HUES64 (cell line): Measurements from ENCODE around the gene ETV6.

Experiments
- H3K27ac ChIP-seq: 2 replicates; pipeline ENCODE4 v1.7.0; 2013; ENCODE audit warnings: low read depth, low read length, inconsistent platforms
- H3K27me3 ChIP-seq: 2 replicates; pipeline ENCODE4 v1.6.1; 2013; ENCODE audit warnings: mild to moderate bottlenecking, low read length; ENCODE audit not compliant: insufficient read depth
- H3K36me3 ChIP-seq: 2 replicates; pipeline ENCODE4 v1.6.1; 2013; ENCODE audit warnings: mild to moderate bottlenecking, low read length; ENCODE audit not compliant: insufficient read depth
- H3K4me1 ChIP-seq: 2 replicates; pipeline ENCODE4 v1.6.1; 2013; ENCODE audit warnings: mild to moderate bottlenecking, low read length, moderate library complexity; ENCODE audit not compliant: insufficient read depth
- H3K4me3 ChIP-seq: 2 replicates; pipeline ENCODE4 v1.5.1; 2013; ENCODE audit warnings: mild to moderate bottlenecking, low read length, moderate library complexity
- H3K9ac ChIP-seq: 2 replicates; pipeline ENCODE4 v1.6.1; 2013; ENCODE audit warnings: mild to moderate bottlenecking, low read depth, low read length
- H3K9me3 ChIP-seq: 2 replicates; pipeline ENCODE4 v1.6.1; 2013; ENCODE audit warnings: low read depth, low read length; ENCODE audit not compliant: insufficient read depth
- WGBS: fragments of 150-250, 120-280 bp; methylation state at CpG from one replicate; pipeline ENCODE4 v1.1.7; 2013; ENCODE audit warnings: missing lambda C conversion rate; 5-methylcytosine and 5-hydroxymethylcytosine counted together

ETV6 gene

GRCh38 chr12:11798006-11798708 lies 148.7 kb downstream of the ETV6 start:
- Histone ChIP-seq H3K36me3 (no peaks in the 10 kb centered on the region), H3K9ac (no peak overlapping the region), H3K27ac (no peak overlapping the region), H3K9me3 (no peaks in the 10 kb centered on the region), H3K4me1 (peaks cover 17% of the 10 kb centered on the region), H3K4me3 (no peak overlapping the region), H3K27me3 (no peaks in the 10 kb centered on the region)
- whole genome bisulfite sequencing, result 77% methylated on average over 6 of the region's 7 CpGs

GRCh38 chr12:11798856-11799501 lies 149.5 kb downstream of the ETV6 start:
- H3K4me3 ChIP-seq, result no peak overlapping the region
- no peaks in the 10 kb centered on the region for H3K9me3 ChIP-seq
- H3K9ac ChIP-seq, result no peak overlapping the region
- H3K36me3 ChIP-seq, result no peaks in the 10 kb centered on the region
- WGBS, result 94% methylated on average over 4 of the region's 4 CpGs
- H3K4me1 ChIP-seq, result peaks cover 17% of the 10 kb centered on the region
- no peaks in the 10 kb centered on the region for H3K27me3 ChIP-seq
- H3K27ac ChIP-seq, result no peak overlapping the region

GRCh38 chr12:11799502-11799873 lies 150.0 kb downstream of the ETV6 start:
- Histone ChIP-seq H3K9ac (no peak overlapping the region), H3K9me3 (no peaks in the 10 kb centered on the region), H3K27ac (no peak overlapping the region), H3K27me3 (no peaks in the 10 kb centered on the region), H3K4me1 (peaks cover 13% of the 10 kb centered on the region), H3K36me3 (no peaks in the 10 kb centered on the region), H3K4me3 (no peak overlapping the region)
- 96% methylated on average over 8 of the region's 8 CpGs for WGBS

GRCh38 chr12:11801643-11802042 lies 152.2 kb downstream of the ETV6 start:
- Histone ChIP-seq H3K4me1 (no peaks in the 10 kb centered on the region), H3K27me3 (no peaks in the 10 kb centered on the region), H3K4me3 (no peak overlapping the region), H3K27ac (no peak overlapping the region), H3K9me3 (no peaks in the 10 kb centered on the region), H3K9ac (no peak overlapping the region), H3K36me3 (no peaks in the 10 kb centered on the region)
- 93% methylated on average over 4 of the region's 5 CpGs for WGBS

- Histone ChIP-seq H3K4me3 (no peak overlapping the region), H3K9ac (no peak overlapping the region), H3K9me3 (no peaks in the 10 kb centered on the region), H3K4me1 (peaks cover 9% of the 10 kb centered on the region; the same call in 1 of the 2 replicates), H3K27me3 (no peaks in the 10 kb centered on the region), H3K27ac (no peak overlapping the region), H3K36me3 (no peaks in the 10 kb centered on the region)
- 89% methylated on average over 1 of the region's 1 CpG for WGBS
These were observed 154.7 kb downstream of the ETV6 start for GRCh38 chr12:11804130-11804529.

- Histone ChIP-seq H3K4me3 (no peak overlapping the region), H3K4me1 (peaks cover 9% of the 10 kb centered on the region; the same call in 1 of the 2 replicates), H3K9me3 (no peaks in the 10 kb centered on the region), H3K9ac (no peak overlapping the region), H3K27me3 (no peaks in the 10 kb centered on the region), H3K36me3 (no peaks in the 10 kb centered on the region), H3K27ac (no peak overlapping the region)
- 73% methylated on average over 3 of the region's 3 CpGs for WGBS
These were observed 155.6 kb downstream of the ETV6 start for GRCh38 chr12:11805043-11805442.

- 96% methylated on average over 3 of the region's 3 CpGs for WGBS
- H3K27me3 ChIP-seq, result no peaks in the 10 kb centered on the region
- H3K4me1 ChIP-seq, result peaks cover 9% of the 10 kb centered on the region; the same call in 1 of the 2 replicates
- H3K36me3 ChIP-seq, result no peaks in the 10 kb centered on the region
- H3K27ac ChIP-seq, result no peak overlapping the region
- no peak overlapping the region for H3K9ac ChIP-seq
- H3K9me3 ChIP-seq, result no peaks in the 10 kb centered on the region
- H3K4me3 ChIP-seq, result no peak overlapping the region
These were observed 156.2 kb downstream of the ETV6 start for GRCh38 chr12:11805680-11806079.

- Histone ChIP-seq H3K27me3 (no peaks in the 10 kb centered on the region), H3K9ac (no peak overlapping the region), H3K4me1 (peaks cover 26% of the 10 kb centered on the region)
These were observed 158.0 kb downstream of the ETV6 start for GRCh38 chr12:11807458-11807857.

GRCh38 chr12:11808931-11809330 lies 159.5 kb downstream of the ETV6 start:
- H3K27me3 ChIP-seq, result no peaks in the 10 kb centered on the region
- no peak overlapping the region for H3K4me3 ChIP-seq
- no peak overlapping the region for H3K9ac ChIP-seq
- no peaks in the 10 kb centered on the region for H3K9me3 ChIP-seq
- H3K36me3 ChIP-seq, result no peaks in the 10 kb centered on the region
- H3K27ac ChIP-seq, result no peak overlapping the region
- 94% methylated on average over 7 of the region's 8 CpGs for WGBS
- peaks cover 40% of the 10 kb centered on the region for H3K4me1 ChIP-seq

More at GRCh38 chr12:11807458-11807857, 158.0 kb downstream of the ETV6 start:
- no peak overlapping the region for H3K27ac ChIP-seq
- H3K36me3 ChIP-seq, result no peaks in the 10 kb centered on the region
- no peak overlapping the region for H3K4me3 ChIP-seq
- no peaks in the 10 kb centered on the region for H3K9me3 ChIP-seq

- 95% methylated on average over 3 of the region's 3 CpGs for WGBS
- no peaks in the 10 kb centered on the region for H3K36me3 ChIP-seq
- H3K4me3 ChIP-seq, result no peak overlapping the region
- H3K27ac ChIP-seq, result no peak overlapping the region
- H3K9me3 ChIP-seq, result no peaks in the 10 kb centered on the region
- H3K4me1 ChIP-seq, result peaks cover 53% of the 10 kb centered on the region
- no peaks in the 10 kb centered on the region for H3K27me3 ChIP-seq
- no peak overlapping the region for H3K9ac ChIP-seq
These were observed 160.7 kb downstream of the ETV6 start for GRCh38 chr12:11810206-11810545.

- Histone ChIP-seq H3K36me3 (no peaks in the 10 kb centered on the region), H3K27me3 (no peaks in the 10 kb centered on the region), H3K9me3 (no peaks in the 10 kb centered on the region), H3K27ac (no peak overlapping the region), H3K4me3 (no peak overlapping the region), H3K9ac (no peak overlapping the region), H3K4me1 (peaks cover 61% of the 10 kb centered on the region)
- 94% methylated on average over 3 of the region's 3 CpGs for WGBS
These were observed 161.5 kb downstream of the ETV6 start for GRCh38 chr12:11811008-11811407.
